ENCODE results near the gene EXOSC7.
A peak's percentile ranks its signal among the peaks of the same experiment; 100 is the strongest.

The EXOSC7 gene

DNA sequence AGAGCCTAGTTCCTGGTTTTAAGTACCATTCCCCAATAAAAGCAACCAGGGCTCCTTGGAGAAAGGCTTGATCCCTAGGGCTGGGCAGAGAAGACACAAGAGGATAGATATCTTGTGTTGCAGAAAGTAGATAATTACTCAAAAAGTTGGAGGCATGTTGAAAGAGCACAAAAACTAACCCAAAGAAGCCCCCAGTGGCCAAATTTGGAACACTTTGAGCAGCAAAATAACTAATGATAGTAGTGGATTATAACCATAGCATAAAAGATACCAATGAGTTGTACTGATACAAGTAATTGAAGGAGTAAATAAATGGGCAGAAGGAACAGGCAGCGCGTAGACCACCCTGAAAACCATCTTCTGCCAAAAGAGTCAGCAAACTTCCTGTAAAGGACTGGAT, 12.0 kb downstream of the EXOSC7 start:
- TF ChIP-seq, protein P1, sequence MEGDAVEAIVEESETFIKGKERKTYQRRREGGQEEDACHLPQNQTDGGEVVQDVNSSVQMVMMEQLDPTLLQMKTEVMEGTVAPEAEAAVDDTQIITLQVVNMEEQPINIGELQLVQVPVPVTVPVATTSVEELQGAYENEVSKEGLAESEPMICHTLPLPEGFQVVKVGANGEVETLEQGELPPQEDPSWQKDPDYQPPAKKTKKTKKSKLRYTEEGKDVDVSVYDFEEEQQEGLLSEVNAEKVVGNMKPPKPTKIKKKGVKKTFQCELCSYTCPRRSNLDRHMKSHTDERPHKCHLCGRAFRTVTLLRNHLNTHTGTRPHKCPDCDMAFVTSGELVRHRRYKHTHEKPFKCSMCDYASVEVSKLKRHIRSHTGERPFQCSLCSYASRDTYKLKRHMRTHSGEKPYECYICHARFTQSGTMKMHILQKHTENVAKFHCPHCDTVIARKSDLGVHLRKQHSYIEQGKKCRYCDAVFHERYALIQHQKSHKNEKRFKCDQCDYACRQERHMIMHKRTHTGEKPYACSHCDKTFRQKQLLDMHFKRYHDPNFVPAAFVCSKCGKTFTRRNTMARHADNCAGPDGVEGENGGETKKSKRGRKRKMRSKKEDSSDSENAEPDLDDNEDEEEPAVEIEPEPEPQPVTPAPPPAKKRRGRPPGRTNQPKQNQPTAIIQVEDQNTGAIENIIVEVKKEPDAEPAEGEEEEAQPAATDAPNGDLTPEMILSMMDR (conservative IDR thresholded peaks at IDR 0.05; ENCODE audit: low read depth), result peak; percentile 44
- DNase-seq (ENCODE audit: low spot score), result no peak
- ChIA-PET POLR2A (ENCODE audit: low non-redundant PET) (no interaction called here), CTCF (no interaction called here)
- no peak overlapping the region for H3K27ac ChIP-seq

DNA sequence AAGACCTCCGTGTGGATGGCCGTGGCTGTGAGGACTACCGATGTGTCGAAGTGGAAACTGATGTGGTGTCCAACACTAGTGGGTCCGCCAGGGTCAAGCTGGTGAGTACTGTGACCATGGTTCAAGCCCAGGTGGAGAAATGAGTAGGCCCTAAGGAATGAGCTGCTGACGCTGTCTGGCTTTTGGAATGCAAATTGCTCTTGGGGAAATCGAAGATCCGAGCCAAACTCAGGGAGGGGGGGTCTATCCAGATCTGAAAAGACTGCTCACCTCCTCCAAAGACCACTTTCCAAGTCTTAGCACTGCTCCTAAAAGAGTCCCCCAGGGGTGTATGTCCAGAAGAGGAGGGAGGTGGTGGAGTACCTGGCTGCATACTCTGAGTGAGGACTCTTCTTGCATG, 13.1 kb downstream of the EXOSC7 start:
- POLR2A ChIA-PET (ENCODE audit: low non-redundant PET), result no interaction called here
- CTCF ChIA-PET, result no interaction called here
- TF ChIP-seq, protein P1 (conservative IDR thresholded peaks at IDR 0.05; ENCODE audit: low read depth), result no peak
- DNase-seq (ENCODE audit: low spot score), result no peak
- no peak overlapping the region for H3K27ac ChIP-seq

DNA sequence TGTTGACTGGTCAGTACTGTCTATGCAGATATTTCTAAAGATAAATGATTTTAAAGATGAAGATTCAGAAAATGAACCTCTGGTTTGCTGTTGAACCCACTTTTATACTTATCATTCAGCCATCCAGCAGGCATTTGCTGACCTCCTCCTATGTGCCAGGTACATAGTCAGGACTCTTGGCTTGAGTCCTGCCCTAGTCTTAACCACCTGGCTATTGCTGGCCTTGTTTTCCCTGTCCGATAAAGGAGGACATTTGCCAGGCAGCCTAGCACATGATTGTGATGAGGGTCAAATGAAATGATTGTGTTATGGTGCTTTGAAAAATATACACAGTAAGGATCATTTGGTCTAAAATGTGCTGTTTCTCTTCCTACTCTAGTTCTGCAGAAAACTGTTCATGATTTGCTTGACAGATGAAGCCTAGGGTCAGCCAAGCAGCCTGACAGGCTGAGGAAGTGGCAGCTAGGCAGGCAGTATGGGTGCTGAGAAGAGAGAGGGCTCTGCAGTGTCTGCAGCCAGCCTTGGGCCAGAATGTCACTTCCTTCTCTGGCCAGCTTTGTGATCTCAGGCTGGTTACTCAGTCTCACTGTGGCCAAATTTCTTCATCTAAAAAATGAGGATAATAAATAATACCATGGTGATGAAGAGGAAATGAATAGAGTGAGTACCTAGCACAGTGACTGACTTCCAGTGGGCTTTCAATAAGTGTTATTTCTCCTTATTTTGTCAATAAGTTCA, 13.8 kb downstream of the EXOSC7 start:
- ChIA-PET POLR2A (ENCODE audit: low non-redundant PET) (no interaction called here), CTCF (interaction anchor here (0.6 kb wide), 1 partner anchor 625 kb away, joined by 3 read pairs; no protein-coding TSS in a partner anchor)
- DNase-seq (ENCODE audit: low spot score), result no peak
- H3K27ac ChIP-seq, result no peak overlapping the region
- TF ChIP-seq, protein P1 (conservative IDR thresholded peaks at IDR 0.05; ENCODE audit: low read depth), result no peak

DNA sequence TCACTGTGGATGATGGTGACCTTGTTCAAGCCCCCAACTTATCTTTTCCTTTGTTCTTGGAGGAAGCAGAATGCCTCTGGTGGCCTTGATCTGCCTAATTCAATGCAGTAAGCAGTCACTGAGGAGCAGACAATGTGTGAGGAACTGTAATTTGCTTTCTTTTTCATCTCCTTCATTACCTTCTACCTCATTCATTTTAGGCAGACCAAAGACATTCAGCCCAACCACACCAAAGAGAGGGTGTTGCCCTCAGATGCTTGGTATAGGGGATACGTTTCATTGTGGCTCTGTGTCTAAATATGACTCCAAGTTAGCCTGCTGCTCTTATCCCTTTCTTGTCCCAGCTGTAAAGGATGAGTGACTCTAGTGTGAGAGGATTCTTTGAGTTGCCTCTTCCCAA, 15.3 kb downstream of the EXOSC7 start:
- CTCF ChIA-PET, result no interaction called here
- no peak for DNase-seq (ENCODE audit: low spot score)
- POLR2A ChIA-PET (ENCODE audit: low non-redundant PET), result no interaction called here
- no peak overlapping the region for H3K27ac ChIP-seq
- TF ChIP-seq, protein P1 (conservative IDR thresholded peaks at IDR 0.05; ENCODE audit: low read depth), result no peak

DNA sequence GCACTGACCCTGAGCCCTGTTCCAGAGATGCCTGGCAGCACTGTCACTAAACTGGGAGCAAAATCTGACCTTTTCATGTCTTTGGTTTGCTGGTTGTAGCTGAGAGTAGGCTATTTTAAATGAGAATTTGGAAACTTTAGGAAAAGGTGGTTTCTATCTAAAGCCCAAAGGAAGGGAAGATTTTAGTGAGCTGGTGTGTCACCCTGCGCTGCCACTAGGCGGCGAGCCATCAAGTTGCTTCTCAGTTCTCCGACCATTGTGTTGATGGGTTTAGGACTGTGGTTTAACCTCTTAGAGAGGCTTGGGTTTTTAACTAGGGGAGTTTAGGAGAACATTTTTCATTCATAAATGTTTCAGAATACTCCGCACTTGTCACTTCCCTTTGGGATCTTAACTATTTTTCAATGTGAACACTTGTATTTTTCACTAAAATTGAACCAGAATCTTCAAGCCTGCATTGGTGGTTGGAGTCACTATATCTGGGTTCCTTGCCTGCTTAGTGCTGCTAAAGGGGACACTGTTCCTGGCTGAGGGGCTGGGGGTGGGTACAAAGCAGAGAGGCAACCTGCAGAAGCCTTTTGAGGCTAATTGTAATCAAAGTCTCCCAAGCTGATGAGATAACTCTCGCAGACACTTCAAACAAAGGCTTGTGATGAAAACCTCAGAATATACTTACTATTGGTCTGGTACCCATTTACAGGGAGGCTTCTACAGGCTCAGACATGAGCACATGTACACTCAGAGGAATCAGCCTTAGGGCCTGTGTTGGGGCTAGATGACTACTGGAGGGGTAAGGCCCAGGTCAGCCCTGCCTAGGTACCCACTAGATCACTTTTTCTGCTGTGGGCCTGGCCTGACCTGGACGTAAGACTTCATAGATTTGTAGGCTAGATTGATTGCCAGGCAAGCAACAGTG, 16.8 kb downstream of the EXOSC7 start:
- DNase-seq (ENCODE audit: low spot score), result peak; percentile 85
- POLR2A ChIA-PET (ENCODE audit: low non-redundant PET), result no interaction called here
- CTCF ChIA-PET, result interaction anchor here (0.6 to 1.5 kb wide), 5 partner anchors 10 to 527 kb away, joined by 3 to 6 read pairs (median 3); partner anchors contain the start of gene EXOSC7
- TF ChIP-seq, protein P1 (conservative IDR thresholded peaks at IDR 0.05; ENCODE audit: low read depth), result peak; percentile 62
- H3K27ac ChIP-seq, result peak overlapping the region; percentile 73

DNA sequence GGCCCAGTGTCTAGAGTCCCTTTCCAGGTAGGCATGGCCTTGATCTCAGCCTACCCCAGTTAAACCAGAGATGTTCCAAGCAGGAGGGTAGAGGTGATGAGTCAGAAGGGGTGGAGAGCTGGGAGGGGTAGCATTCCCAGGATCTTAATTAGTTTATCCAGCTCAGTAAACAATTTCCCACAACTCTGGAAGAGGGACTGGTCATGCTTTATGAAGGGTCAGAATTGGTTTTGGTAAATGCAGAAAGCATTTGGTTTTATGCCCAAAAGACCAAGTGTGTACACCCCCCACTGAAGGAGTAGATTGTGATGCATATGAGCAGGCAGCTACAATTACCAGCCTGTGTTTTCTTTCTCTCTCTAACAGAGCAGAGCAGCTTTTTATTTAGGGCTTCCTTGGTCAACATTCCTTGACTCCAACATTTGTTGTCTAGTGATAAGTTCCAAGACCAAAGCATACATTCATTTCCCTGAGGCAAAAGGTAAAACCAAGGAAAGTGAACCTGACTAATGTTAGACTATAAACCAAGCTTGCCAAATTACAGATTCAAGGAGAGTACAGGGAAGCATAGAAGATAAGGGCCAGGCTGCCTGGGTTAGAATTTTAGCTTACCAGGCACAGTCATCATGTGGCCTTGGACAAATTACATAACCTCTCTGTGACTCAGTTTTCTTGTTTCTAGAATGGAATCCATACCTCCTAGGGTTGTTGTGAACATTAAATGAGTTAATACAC, 17.6 kb downstream of the EXOSC7 start:
- ChIA-PET POLR2A (ENCODE audit: low non-redundant PET) (interaction anchor here (0.6 kb wide), 1 partner anchor 232 kb away, joined by 6 read pairs; the partner anchor contains the start of genes KIAA1143 and KIF15), CTCF (interaction anchor here (0.6 to 1.5 kb wide), 6 partner anchors 9 to 528 kb away, joined by 3 to 6 read pairs (median 4); partner anchors contain the start of gene EXOSC7)
- H3K27ac ChIP-seq, result peak overlapping the region; percentile 73
- DNase-seq (ENCODE audit: low spot score), result peak; percentile 90
- TF ChIP-seq, protein P1 (conservative IDR thresholded peaks at IDR 0.05; ENCODE audit: low read depth), result no peak

Measured in RWPE1 (cell line).